Activated CD8-positive, alpha-beta memory T cell treated with anti-CD3 and anti-CD28 coated beads for 4 hours (primary cell): Measurements from ENCODE around the gene GLI3.

Experiments
- DNase-seq, 2 donors: peaks; one replicate each; pipeline ENCODE4 v3.0.0-alpha.2; 2020; ENCODE audit warnings: low read depth in 2 of 2

The GLI3 gene

GRCh38 chr7:42143711-42144600 is 93.1 kb downstream of the GLI3 start:
- DNase-seq, result no peak

DNA sequence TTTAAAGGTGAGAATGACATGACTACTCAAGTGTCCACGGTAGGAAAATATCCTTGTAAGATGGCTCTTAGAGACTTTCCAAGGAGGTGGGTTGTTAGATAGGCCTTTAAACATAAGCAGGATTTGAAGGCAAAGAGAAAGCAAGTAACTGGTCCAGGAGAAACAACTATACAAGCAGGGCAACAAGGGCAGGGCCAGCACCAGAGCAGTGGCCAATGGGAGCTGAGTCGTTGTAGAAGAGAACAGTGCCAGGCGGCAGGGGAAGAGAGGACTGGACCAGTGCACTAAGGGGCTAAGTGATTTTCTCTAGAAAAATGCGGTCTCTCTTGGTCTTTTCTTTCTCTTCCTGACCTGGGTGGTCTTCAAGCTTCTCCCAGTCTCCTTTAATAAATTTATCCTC is 94.9 kb downstream of the GLI3 start:
- no peak for DNase-seq

- DNase-seq, result no peak
These were observed 97.3 kb downstream of the GLI3 start for GRCh38 chr7:42139751-42140150.

- DNase-seq, result no peak
These were observed 98.3 kb downstream of the GLI3 start for GRCh38 chr7:42138691-42139090.

DNA sequence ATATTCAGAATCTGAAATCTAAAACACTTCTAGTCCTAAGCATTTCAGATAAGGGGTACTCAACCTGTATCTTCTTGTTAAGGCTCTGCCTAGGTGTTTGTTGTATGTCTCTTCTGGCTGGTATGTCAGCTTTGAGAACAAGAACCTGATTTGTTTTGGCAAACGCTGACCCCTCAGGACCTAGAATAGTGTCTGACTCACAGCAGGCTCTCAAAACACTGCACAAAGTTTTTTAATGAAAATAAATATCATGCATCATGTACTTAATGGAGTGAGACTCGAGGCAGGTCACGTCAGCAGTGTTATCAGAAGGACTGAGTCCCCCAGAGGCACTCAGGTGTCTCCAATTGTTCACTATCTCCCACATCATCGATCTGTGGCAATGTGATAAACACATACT is 99.1 kb downstream of the GLI3 start:
- no peak for DNase-seq

DNA sequence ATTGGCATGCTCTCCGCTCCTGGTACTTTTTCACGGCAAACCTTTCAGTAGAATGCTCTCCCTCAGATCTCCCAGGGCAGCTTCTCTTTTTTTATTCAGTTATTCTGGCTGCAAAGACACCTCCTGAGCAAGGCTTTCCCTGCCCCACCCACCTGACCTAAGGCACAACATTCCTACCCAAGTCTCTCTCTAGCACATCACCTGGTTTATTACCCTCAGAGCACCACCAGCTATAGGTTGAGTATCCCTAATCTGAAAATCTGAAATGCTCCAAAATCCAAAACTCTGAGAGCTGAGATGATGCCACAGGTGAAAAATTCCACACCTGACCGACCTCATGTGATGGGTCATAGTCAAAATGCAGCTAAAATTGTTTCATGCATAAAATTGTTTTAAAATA is 99.6 kb downstream of the GLI3 start:
- no peak for DNase-seq

DNA sequence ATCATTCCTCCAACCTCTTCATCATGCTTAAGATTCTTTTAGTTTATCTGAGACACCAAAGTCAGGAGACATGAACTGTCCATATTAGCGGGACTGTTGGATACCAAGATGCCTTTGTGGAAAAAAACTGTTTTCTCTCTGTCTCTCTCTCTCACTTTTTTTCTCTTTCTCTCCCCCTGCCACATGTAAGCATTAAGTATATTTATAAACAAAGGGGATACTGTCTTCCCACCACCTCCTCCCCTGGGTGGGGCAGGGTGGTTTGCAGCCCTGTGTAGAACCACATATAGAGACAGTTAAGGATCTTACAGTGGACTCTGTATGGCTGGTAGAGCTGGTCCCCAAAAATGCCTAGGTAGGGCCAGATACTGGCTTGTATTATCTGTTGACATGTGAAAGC is 101.3 kb downstream of the GLI3 start:
- no peak for DNase-seq

- no peak for DNase-seq
These were observed 102.6 kb downstream of the GLI3 start for GRCh38 chr7:42134276-42134876.

- no peak for DNase-seq
These were observed 103.7 kb downstream of the GLI3 start for GRCh38 chr7:42133321-42133720.

- DNase-seq, result no peak
These were observed 108.3 kb downstream of the GLI3 start for GRCh38 chr7:42128703-42129102.

GRCh38 chr7:42127232-42127622 is 109.8 kb downstream of the GLI3 start:
- DNase-seq, result no peak

- no peak for DNase-seq
These were observed 110.4 kb downstream of the GLI3 start for GRCh38 chr7:42126475-42127231.

DNA sequence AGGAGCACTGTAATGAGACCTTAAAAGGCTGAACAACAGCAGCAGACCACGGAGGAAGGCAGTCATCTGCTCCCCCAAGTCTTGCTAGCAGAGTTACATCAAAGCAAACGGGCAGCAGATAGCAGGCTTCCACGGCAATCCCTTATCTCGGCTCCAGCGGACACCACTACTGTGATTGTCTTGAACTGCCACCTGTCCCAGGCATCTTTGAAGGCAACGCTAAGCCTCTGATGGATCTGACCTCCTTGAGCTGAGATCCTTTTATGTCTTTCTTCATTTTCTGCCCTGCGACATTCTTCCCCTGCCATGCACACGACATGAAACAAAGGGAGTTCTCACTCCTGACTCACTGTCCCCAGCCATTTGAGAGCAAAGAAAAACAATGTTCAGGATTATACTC is 111.7 kb downstream of the GLI3 start:
- DNase-seq, result no peak

DNA sequence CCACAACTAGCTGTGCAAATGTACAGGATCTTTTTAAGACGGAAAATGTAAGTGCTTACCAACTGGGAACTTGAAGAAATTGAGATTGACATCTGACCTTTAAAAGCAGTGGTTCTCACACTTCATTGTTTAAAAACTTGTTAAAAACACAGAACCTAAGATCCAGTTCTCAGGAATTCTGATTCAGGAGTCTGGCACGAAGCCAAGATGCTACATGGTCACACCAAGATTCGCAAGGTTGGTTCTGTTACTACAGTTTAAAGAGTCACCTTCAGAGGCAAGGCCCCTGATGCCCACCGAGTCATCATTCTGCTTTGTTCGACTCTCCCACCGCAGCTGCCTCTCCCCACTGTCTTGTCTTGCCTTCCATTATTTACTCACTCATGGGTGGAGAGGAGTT is 113.3 kb downstream of the GLI3 start:
- DNase-seq, result no peak

DNA sequence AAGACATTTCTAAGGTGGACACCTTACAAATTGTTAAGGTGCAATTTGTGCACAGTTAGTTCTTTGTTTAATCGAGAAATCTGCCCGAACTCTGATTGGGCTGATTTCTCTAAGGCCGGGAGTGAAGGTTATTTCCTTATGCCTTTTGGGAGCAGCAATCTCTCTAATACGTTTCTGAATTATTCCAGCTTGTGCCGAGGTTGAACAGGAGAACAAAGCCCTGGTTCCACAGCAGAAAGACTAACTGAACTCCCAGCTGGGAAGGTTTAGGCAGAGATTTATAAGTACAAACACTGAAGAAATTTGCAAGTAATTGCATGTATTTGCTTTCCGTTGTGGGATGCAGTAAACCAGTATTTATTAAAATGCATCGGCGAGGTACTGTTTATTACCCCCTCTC is 116.8 kb downstream of the GLI3 start:
- DNase-seq, result no peak

DNA sequence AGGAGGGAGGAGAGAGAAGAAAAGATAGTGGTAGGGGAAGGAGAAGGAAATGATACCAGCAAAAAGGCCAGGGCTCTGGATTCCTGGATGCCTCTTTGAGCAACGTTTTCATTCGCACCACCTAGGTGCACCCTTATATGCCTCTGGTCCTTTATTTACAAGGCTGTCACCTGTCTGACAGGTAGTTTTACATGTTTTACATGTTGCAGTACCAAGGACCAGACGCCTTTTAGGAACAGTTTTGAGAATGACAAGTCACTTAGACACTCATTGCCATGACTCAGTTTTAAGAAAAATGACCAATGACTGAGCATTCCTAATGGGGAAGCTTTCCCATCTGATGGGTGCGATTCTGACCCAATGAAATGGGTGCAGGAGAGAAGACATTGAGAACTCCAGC is 119.8 kb downstream of the GLI3 start:
- DNase-seq, result no peak

- DNase-seq, result no peak
These were observed 121.2 kb downstream of the GLI3 start for GRCh38 chr7:42115795-42116194.

- DNase-seq, result no peak
These were observed 126.7 kb downstream of the GLI3 start for GRCh38 chr7:42110333-42110732.

GRCh38 chr7:42108803-42109528 is 128.0 kb downstream of the GLI3 start:
- DNase-seq, result no peak

DNA sequence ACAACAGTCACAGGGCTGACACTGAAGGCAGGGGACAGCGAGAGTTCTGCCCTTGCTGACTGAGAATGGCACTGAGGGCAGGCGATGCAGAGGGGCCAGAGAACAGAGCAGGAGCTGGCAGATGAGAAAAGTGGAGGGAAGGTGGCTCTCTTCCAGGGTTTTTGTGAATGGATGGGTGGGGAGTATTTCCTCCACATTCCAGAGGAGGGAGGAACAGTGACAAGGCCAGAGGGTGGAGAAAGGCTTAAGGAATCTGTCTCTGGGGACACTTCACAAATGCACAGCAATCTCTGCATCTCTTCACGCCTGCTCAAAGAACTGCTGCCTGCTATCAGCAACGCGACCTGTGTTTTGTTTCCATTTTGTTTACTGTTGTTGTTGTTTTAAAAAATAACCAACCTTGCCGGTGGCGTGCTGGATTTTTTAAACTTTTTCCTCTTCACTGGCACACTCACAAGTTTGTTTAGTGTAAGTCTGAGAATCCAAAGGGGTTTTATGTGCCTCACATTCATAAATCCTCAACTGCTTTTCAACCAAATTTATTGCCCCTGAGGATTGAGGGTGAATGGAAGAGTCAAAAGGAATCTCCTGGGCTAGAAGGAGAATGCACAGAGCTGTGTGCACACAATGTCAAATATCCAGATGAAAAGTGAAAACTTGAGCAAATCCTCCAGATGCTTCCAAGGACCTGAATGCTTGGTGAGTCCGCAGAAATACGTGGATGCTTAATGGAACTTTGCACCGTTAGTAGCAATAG is 129.3 kb downstream of the GLI3 start:
- DNase-seq, result no peak

- DNase-seq, result no peak
These were observed 130.4 kb downstream of the GLI3 start for GRCh38 chr7:42106562-42106961.
